K562 (cell line): ENCODE measurements around the gene CHD5. TPM values are rescaled to one million over a fixed set of nuclear protein-coding genes. Genes with fewer than 3 reads are reported as not detected.

Source experiments
- ATAC-seq: fragments of 200-7000 bp; cut with Tn5 transposase; 3 replicates; pipeline ENCODE4 v1.9.1; 2020; ENCODE audit warnings: moderate library complexity
- BruUV-seq: library from RNA; stranded (reverse); fragments of 400-500 nt; replicated peaks from 2 replicates; lab custom pipeline; 2021; lab: Mats Ljungman, UMichigan
- CTCF ChIA-PET: fragments of 300-600 bp; formaldehyde crosslinking; extraction: SDS; loops from one replicate; lab custom pipeline; 2021; ENCODE audit warnings: low intra/inter-chr PET ratio; lab: Yijun Ruan, JAX
- POLR2A ChIA-PET: fragments of 300-600, 350-650 bp; sonication (Branson Sonifier 250); formaldehyde crosslinking; extraction: SDS; loops from one replicate; lab custom pipeline; 2021; ENCODE audit warnings: antibody characterized with exemption, inconsistent platforms; lab: Yijun Ruan, JAX
- DNase-seq, 4 experiments: peaks; one replicate each; pipeline versions ENCODE4 v3.0.0 to v3.0.0-alpha.2; 2011 to 2018; ENCODE audit warnings: low spot score in 3 of 4, mixed read lengths in 3 of 4; ENCODE audit errors: extremely low read depth in 1 of 4
- FAIRE-seq: peaks from 2 replicates; lab custom pipeline; 2011; peaks lifted over from hg19 to GRCh38; lab: Jason Lieb, UNC
- H2AFZ ChIP-seq: 2 replicates; pipeline ENCODE4 v1.6.0; 2011; ENCODE audit warnings: low read depth, low read length, control low read depth, inconsistent platforms
- H3K27ac ChIP-seq: fragments of 200-600 bp; 3 replicates; pipeline ENCODE4 v1.8.0; 2011; ENCODE audit warnings: low read depth, mild to moderate bottlenecking, control low read depth, inconsistent platforms, low read length, moderate library complexity, mixed read lengths; ENCODE audit errors: extremely low read depth
- H3K27me3 ChIP-seq, 2 experiments: fragments of 300-600 bp in 1 of 2; 2 replicates in 1 of 2; 3 replicates in 1 of 2; pipeline versions ENCODE4 v1.6.0 to v1.8.0; 2011; ENCODE audit warnings: inconsistent platforms in 2 of 2, low read length in 2 of 2, mild to moderate bottlenecking in 1 of 2, mixed read lengths in 1 of 2, moderate library complexity in 1 of 2; ENCODE audit not compliant: control insufficient read depth in 2 of 2, insufficient read depth in 2 of 2
- H3K36me3 ChIP-seq: fragments of 300-600 bp; 3 replicates; pipeline ENCODE4 v1.8.0; 2011; ENCODE audit warnings: mild to moderate bottlenecking, low read length, inconsistent platforms; ENCODE audit not compliant: control insufficient read depth, insufficient read depth
- H3K4me1 ChIP-seq, 2 experiments: fragments of 200-600 bp in 1 of 2; replicated peaks in 1 of 2; 2 replicates in 1 of 2; 3 replicates in 1 of 2; pipeline versions ENCODE4 v1.5.1 to v1.8.0; 2011; ENCODE audit warnings: inconsistent platforms in 2 of 2, low read length in 2 of 2, mild to moderate bottlenecking in 1 of 2, mixed read lengths in 1 of 2, moderate library complexity in 1 of 2; ENCODE audit not compliant: control insufficient read depth in 2 of 2, insufficient read depth in 2 of 2
- H3K4me2 ChIP-seq: 2 replicates; pipeline ENCODE4 v1.6.1; 2011; ENCODE audit warnings: low read length, control low read depth, inconsistent platforms, mixed read lengths; ENCODE audit not compliant: insufficient read depth
- H3K4me3 ChIP-seq: fragments of 200-600 bp; sonication (generic), shearing (Covaris generic); 2 replicates; pipeline ENCODE4 v1.5.1; 2016; ENCODE audit warnings: control low read depth, inconsistent platforms
- H3K79me2 ChIP-seq: fragments of 200-600 bp; 3 replicates; pipeline ENCODE4 v1.8.0; 2011; ENCODE audit warnings: low read length, inconsistent platforms; ENCODE audit not compliant: control insufficient read depth, insufficient read depth
- H3K9ac ChIP-seq, 2 experiments: 2 replicates each; pipeline versions ENCODE4 v1.6.0 to v1.6.1; 2011; ENCODE audit warnings: low read depth in 2 of 2, low read length in 2 of 2, control low read depth in 1 of 2, inconsistent platforms in 1 of 2, mild to moderate bottlenecking in 1 of 2, mixed read lengths in 1 of 2; ENCODE audit not compliant: insufficient read depth in 1 of 2
- H3K9me1 ChIP-seq: one replicate; pipeline ENCODE4 v1.6.0; 2011; ENCODE audit warnings: inconsistent platforms, mild to moderate bottlenecking, low read length, moderate library complexity; ENCODE audit not compliant: control insufficient read depth, insufficient read depth
- H3K9me3 ChIP-seq: replicated peaks from 2 replicates; pipeline ENCODE4 v1.5.1; 2011; ENCODE audit warnings: low read depth, low read length, inconsistent platforms; ENCODE audit not compliant: control insufficient read depth, insufficient read depth
- H4K20me1 ChIP-seq: replicated peaks from 2 replicates; pipeline ENCODE4 v1.6.1; 2011; ENCODE audit warnings: low read length, inconsistent platforms, mixed read lengths; ENCODE audit not compliant: control insufficient read depth, insufficient read depth
- ARNT ChIP-seq, 2 experiments: fragments of 450-650 bp; IDR thresholded peaks; 2 replicates each; pipeline ENCODE4 v1.6.1; 2016; ENCODE audit warnings: mild to moderate bottlenecking in 1 of 2
- CTCF ChIP-seq, 3 experiments: IDR thresholded peaks in 2 of 3; conservative IDR thresholded peaks in 1 of 3; 2 replicates each; pipeline ENCODE4 v1.5.1; 2011 to 2012; ENCODE audit warnings: low read length in 3 of 3, mild to moderate bottlenecking in 3 of 3, control low read depth in 2 of 3, improper control_type of control experiment in 1 of 3, inconsistent platforms in 1 of 3, low read depth in 1 of 3, mixed read lengths in 1 of 3, moderate library complexity in 1 of 3; ENCODE audit not compliant: insufficient read depth in 2 of 3
- E2F8 ChIP-seq: fragments of 450-650 bp; IDR thresholded peaks from 2 replicates; pipeline ENCODE4 v1.7.1; 2018; ENCODE audit warnings: mild to moderate bottlenecking, low read depth; ENCODE audit not compliant: partially characterized antibody
- FOXJ2 ChIP-seq: fragments of 200-800 bp; sonication (Bioruptor generic); IDR thresholded peaks from 2 replicates; pipeline ENCODE4 v1.6.1; 2016; ENCODE audit warnings: missing genetic modification characterization, missing compliant biosample characterization
- HES1 ChIP-seq: fragments of 450-650 bp; IDR thresholded peaks from 2 replicates; pipeline ENCODE4 v1.6.1; 2016; ENCODE audit warnings: low read depth, mild to moderate bottlenecking, moderate library complexity
- LEF1 ChIP-seq: fragments of 450-650 bp; IDR thresholded peaks from 2 replicates; pipeline ENCODE4 v1.6.1; 2016; ENCODE audit warnings: mild to moderate bottlenecking
- MECOM ChIP-seq: fragments of 250-450 bp; sonication (Bioruptor Pico); IDR thresholded peaks from 2 replicates; pipeline ENCODE4 v1.8.0; 2022; ENCODE audit warnings: inconsistent platforms
- MEF2A ChIP-seq: IDR thresholded peaks from 2 replicates; pipeline ENCODE4 v1.6.1; 2011; ENCODE audit warnings: low read depth, mild to moderate bottlenecking, low read length, moderate library complexity; ENCODE audit not compliant: control insufficient read depth
- NBN ChIP-seq: fragments of 450-650 bp; IDR thresholded peaks from 2 replicates; pipeline ENCODE4 v1.6.1; 2016; ENCODE audit warnings: low read depth, mild to moderate bottlenecking
- PHB2 ChIP-seq: fragments of 450-650 bp; IDR thresholded peaks from 2 replicates; pipeline ENCODE4 v1.6.1; 2017; ENCODE audit warnings: low read depth
- ZNF512 ChIP-seq: IDR thresholded peaks from 2 replicates; pipeline ENCODE4 v1.6.1; 2016; ENCODE audit warnings: missing genetic modification characterization, missing compliant biosample characterization
- ZNF717 ChIP-seq: fragments of 250-450 bp; sonication (Bioruptor Pico); IDR thresholded peaks from 2 replicates; pipeline ENCODE4 v1.5.0; 2021
- WGBS: fragments of 100-300 bp; shearing (Covaris generic); methylation state at CpG from one replicate; pipeline ENCODE4 v1.1.6; 2016; ENCODE audit warnings: low coverage, mixed read lengths; ENCODE audit not compliant: insufficient coverage; ENCODE audit errors: missing lambda C conversion rate; 5-methylcytosine and 5-hydroxymethylcytosine counted together
- in situ Hi-C: fragments of 300-500 bp; cut with MboI; formaldehyde crosslinking; loops from 4 replicates; pipeline ENCODE4 v1.15.0; 2018; ENCODE audit warnings: inconsistent platforms, mixed read lengths
- intact Hi-C: fragments of 100-400 bp; cut with micrococcal nuclease; formaldehyde crosslinking; loops from 2 replicates; pipeline ENCODE4 v1.14.2; 2022
- polyA plus RNA-seq, 8 experiments: library from polyadenylated mRNA; depleted of rRNA in 4 of 8; stranded (reverse) in 5 of 8; unstranded in 3 of 8; fragments of >200 nt; fragmentation: Nextera tagmentation in 2 of 8; fragmentation: Illumina TruSeq in 1 of 8; extraction: Ambion mirVana in 2 of 8; extraction: Trizol in 1 of 8; gene quantifications; 2 replicates each; pipeline versions ENCODE4 v1.2.1 to v1.2.3, GENCODE V29; 2011 to 2014; ENCODE audit warnings: inconsistent platforms in 1 of 8, missing spikeins in 1 of 8
- total RNA-seq, 7 experiments: library from RNA; depleted of rRNA in 6 of 7; stranded (reverse); fragments of >200 nt in 6 of 7; fragmentation: Illumina TruSeq in 2 of 7; extraction: Trizol in 2 of 7; gene quantifications; 2 replicates each; pipeline versions ENCODE4 v1.2.1 to v1.2.3, GENCODE V29; 2011 to 2021; ENCODE audit warnings: low replicate concordance in 1 of 7

The CHD5 gene
- total and polyA plus RNA-seq, 9 of the 15 experiments (the other 6 are each of a cell fraction or from before 2014, with no cell fraction given): 0.03 to 0.52 (median 0.11) TPM; not detected in 2

- Histone ChIP-seq H3K9me3 (no peaks in the 10 kb centered on the region), H3K4me1 (peaks cover 0 to 17% of the 10 kb centered on the region in 2 experiments; a peak in 1 of 5 replicates), H3K27ac (no peak overlapping the region), H2AFZ (no peak overlapping the region), H3K4me3 (no peak overlapping the region), H3K36me3 (no peaks in the 10 kb centered on the region), H3K4me2 (no peak overlapping the region), H3K79me2 (no peaks in the 10 kb centered on the region), H3K9ac (no peak overlapping the region; a peak in 1 of 4 replicates), H4K20me1 (peaks cover 50% of the 10 kb centered on the region), H3K27me3 (peaks cover 78 to 88% of the 10 kb centered on the region in 2 experiments), H3K9me1 (no peaks in the 10 kb centered on the region)
- in situ Hi-C loops: no loop called here
- ChIA-PET CTCF (no interaction called here), POLR2A (interaction anchor here (0.6 to 2.0 kb wide), 6 partner anchors 9 to 127 kb away, joined by 4 to 6 read pairs (median 4); no protein-coding TSS in a partner anchor)
- ATAC-seq (no peak), FAIRE-seq (no peak), DNase-seq (no peak)
- intact Hi-C loops: no loop called here
- WGBS: 15% methylated on average over 18 of the region's 18 CpGs
- BruUV-seq: no TSS peak
- TF ChIP-seq NBN (no peak), ARNT (IDR thresholded peaks at IDR 0.05) (no peak), ZNF512 (tag) (no peak), HES1 (no peak), ZNF717 (CRISPR knock-in tag) (no peak), PHB2 (no peak), CTCF (IDR thresholded peaks at IDR 0.05 in 2 of 3, conservative IDR thresholded peaks at IDR 0.05 in 1 of 3; ENCODE audit: insufficient read depth in 2 of 3, low read depth in 1 of 3, low read length in 3 of 3) (no peak), MEF2A (no peak), E2F8 (no peak), LEF1 (no peak), FOXJ2 (tag) (no peak), MECOM (CRISPR knock-in tag) (no peak)
Measured at GRCh38 chr1:6084781-6085495, 95.2 kb downstream of the CHD5 start.
